Measurements from ENCODE around the gene PAFAH2.
"Not testable (repeated sequence)": the region's sequence is repeated elsewhere in the genome, so short reads cannot be mapped to it uniquely, and the experiment has no call there.

The PAFAH2 gene

GRCh38 chr1:25979210-25979609, 18.7 kb downstream of the PAFAH2 start:
- DNase-seq (ENCODE audit: low read depth): no peak

- no peak for DNase-seq (ENCODE audit: low read depth)
These were observed 19.5 kb downstream of the PAFAH2 start for GRCh38 chr1:25978403-25978802.

DNA sequence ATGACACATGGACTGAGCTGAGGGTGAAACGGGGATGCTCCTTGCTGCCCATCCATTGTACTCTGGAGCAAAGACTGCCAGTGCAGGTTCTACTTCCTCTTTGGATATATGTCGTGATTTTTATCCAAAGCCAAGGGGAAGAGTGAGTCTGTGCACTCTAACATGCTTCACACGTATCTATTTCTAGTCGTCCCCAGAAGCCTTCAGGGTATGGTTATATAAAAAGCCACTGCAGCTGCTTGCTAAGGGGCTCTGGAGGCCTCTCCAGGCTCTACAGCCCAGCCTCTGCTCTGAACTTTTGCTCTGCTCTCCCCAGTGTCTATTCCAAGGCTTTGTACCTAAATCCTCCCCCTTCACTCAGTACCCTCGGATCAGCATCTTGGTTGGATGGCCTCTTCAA, 20.1 kb downstream of the PAFAH2 start:
- DNase-seq (ENCODE audit: low read depth): no peak

DNA sequence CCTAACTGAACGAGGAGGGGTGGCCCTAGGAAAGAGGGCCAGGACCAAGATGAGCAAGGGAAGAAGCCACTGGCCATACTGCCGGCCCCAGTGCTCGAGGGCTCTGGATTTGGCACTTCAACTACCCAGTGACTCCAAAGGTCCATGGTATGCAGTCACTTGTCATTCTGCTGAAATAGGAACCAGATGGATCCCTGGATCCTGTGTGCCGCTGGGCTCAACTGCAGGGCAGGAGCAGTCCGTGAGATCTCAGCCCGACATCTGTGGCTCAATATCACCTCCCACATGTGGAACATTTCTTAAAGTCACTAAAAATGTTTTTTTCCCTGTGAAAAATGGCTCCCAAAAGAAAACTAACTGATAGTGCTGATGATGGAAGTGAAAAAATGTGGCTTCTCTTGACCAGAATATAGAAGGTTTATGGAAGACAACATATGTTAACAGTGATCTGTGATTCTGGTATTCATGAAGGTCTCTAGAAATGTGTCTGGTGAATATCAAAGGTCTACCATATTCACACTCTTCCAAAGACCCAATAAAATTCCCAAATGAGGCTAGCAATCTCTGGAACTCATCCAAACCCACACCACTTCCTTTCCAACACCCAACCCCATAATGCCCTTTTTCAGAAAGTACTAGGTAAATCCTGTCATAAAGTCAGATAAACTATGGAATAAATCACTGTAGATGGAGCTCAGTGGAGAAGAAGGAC, 24.1 kb downstream of the PAFAH2 start:
- no peak for DNase-seq (ENCODE audit: low read depth)

DNA sequence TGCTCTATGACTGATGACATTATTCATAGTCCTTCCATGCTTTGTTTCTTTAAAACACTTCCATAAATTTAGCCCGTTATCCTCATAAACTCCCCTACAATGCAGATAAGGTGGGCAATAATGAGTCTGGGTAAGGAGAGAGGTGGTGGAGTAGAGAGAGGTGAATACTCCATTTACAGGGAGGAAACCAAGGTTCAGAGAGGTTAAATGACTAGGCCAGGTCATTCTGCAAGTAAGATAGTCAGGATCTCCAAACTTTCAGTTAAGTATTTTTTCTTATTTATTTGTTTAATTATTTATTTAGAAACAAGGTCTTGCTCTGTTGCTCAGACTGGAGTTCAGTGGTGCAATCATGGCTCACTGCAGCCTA, 26.1 kb downstream of the PAFAH2 start:
- no peak for DNase-seq (ENCODE audit: low read depth)

GRCh38 chr1:25971066-25971810, 26.6 kb downstream of the PAFAH2 start:
- DNase-seq (ENCODE audit: low read depth): no peak

- no peak for DNase-seq (ENCODE audit: low read depth)
These were observed 30.6 kb downstream of the PAFAH2 start for GRCh38 chr1:25967308-25967707.

DNA sequence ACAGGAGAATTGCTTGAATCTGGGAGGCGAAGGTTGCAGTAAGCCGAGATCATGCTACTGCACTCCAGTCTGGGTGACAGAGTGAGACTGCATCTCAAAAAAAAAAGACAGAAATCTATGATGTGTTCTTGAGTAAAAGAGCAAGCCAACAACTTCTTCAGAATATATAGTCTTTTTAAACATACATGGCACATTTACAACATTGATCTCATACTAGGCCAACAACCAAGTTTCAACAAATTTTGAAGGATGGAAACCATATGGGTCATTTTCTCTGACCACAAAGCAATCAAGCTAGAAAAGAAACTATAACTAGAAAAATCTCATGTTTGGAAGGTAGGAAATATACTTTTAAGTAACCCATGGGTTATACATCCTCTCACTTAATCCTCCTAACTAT, 38.3 kb downstream of the PAFAH2 start:
- peak; percentile 37 for DNase-seq (ENCODE audit: low read depth)

GRCh38 chr1:25958465-25958864, 39.4 kb downstream of the PAFAH2 start:
- peak; percentile 79 for DNase-seq (ENCODE audit: low read depth)

DNA sequence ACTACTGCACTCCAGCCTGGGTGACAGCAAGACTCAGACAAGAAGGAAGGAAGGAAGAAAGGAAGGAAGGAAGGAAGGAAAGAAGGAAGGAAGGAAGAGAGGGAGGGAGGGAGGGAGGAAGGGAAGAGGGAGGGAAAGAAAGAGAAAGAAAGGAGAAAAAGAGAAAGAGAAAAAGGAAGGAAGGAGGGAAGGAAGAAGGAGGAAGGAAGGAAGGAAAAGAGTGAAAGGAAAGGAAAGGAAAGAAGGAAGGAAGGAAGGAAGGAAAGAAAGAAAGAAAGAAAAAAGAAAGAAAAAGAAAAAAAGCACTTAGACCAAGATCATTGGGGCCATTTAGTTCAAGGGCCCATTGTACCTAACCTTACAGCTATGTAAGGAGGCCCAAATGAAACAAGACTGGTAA, 42.3 kb downstream of the PAFAH2 start:
- no peak for DNase-seq (ENCODE audit: low read depth)

- no peak for DNase-seq (ENCODE audit: low read depth)
These were observed 43.5 kb downstream of the PAFAH2 start for GRCh38 chr1:25954282-25954938.

DNA sequence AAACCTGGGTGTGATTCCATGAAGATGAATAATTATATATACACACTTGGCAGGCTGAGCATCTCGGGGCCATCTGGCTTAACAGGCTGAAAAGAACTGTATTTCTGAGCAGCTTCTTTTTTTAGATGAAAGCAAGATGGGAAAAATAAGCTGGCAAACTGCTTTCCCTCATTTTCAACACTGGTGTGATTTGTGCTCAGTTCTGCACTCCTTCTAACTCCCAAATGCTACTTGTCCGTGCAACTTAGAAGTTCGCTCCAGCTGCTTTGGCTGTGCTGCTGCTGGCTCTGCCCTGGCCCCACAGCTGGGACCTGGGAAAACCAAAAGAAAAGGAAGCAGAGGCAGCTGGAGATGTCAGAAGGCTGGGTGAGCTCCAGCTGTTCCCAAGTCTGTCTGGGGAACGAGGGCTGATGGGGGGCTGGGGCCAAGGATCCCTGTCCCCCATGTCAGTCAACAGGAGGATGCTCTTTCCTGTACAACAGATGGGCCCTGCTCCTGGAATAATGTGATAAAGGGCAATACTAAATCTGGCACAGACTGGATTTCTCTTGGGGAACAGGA, 44.9 kb downstream of the PAFAH2 start:
- peak; percentile 66 for DNase-seq (ENCODE audit: low read depth)

GRCh38 chr1:25948641-25949040, 49.2 kb downstream of the PAFAH2 start:
- DNase-seq (ENCODE audit: low read depth): peak; percentile 44

GRCh38 chr1:25947027-25947426, 50.8 kb downstream of the PAFAH2 start:
- DNase-seq (ENCODE audit: low read depth): no peak

GRCh38 chr1:25945761-25946160, 52.1 kb downstream of the PAFAH2 start:
- no peak for DNase-seq (ENCODE audit: low read depth)

GRCh38 chr1:25944986-25945385, 52.9 kb downstream of the PAFAH2 start:
- no peak for DNase-seq (ENCODE audit: low read depth)

DNA sequence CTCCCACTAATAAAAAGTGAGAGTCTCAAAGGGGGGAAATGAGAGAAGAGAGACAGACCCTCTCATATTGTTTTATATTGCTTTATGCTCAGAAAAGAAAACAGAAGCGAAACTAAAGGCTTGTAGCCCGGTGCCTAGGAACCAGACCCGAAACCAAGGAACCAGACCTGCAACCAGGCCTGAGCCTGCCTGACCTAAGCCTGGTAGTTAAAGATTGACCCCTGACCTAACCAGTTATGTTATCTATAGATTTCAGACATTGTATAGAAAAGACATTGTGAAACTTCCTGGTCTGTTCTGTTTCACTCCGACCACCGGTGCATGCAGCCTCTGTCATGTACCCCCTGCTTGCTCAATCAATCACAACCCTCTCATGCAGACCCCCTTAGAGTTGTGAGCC, 54.4 kb downstream of the PAFAH2 start:
- DNase-seq (ENCODE audit: low read depth): not testable (repeated sequence)

- no peak for DNase-seq (ENCODE audit: low read depth)
These were observed 60.9 kb downstream of the PAFAH2 start for GRCh38 chr1:25936947-25937346.

DNA sequence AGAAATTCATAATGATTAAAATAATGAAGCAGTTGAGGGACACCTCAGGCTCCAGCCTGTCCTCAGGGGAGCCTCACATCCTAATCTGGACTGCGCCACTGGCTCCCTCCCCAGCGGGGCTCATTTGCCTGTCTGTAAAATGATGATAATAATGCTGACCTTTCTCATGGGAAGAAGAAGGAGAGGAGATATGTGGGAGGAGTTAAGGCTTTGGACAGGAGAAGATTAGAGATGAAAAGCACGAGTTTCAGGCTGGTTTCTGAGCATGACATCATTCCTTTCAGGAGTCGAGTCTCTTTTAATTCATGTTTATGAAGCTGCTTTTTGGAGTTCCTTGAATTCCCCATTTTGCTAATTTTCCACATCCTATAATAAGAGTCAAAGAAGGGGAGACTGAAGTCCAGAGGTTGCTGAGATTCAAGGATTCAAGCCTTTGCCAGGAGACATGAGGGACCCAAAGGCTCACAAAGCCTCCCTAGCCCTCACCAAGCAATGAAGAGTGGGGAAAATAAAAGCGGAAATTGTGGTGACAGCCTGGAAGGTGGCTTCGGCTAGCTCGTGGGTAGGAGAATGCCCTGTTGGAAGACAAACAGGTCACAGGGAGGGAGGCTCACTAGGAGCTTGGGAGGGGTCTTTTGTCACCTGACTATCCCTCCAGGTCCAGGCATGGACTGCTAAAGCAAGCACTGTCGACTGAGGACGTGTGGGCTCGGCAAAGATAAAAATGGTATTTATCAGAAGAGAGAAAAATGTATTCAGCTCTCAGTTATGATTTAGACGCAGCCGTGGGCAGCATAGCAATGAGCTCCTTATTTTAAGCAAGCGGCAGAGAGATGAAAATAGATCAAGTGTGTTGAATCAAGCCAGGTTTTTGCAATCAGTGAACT, 64.1 kb downstream of the PAFAH2 start:
- no peak for DNase-seq (ENCODE audit: low read depth)

DNA sequence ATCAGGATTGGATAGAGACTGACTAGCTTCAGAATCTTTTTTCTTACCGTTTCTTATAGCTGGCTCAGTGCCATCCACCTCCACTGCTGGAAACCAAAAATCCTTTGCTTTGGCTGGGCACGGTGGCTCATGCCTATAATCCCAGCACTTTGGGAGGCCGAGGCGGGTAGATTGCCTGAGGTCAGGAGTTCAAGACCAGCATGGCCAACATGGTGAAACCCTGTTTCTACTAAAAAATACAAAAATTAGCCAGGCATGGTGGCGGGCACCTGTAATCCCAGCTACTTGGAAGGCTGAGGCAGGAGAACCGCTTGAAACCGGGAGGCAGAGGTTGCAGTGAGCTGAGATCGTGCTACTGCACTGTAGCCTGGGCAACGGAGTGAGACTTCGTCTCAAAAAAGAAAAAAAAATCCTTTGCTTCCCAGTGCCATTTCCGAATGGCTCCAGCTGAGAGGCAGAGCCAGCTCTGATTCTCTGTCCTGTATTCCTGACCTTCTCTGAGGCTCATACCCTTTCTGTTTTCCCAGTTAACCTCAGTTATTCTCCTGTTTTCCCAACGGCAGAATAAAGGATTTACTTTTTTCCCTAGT, 65.0 kb downstream of the PAFAH2 start:
- DNase-seq (ENCODE audit: low read depth): not testable (repeated sequence)

GRCh38 chr1:25932321-25932720, 65.5 kb downstream of the PAFAH2 start:
- DNase-seq (ENCODE audit: low read depth): no peak

All from GM04503 (cell line).